HG03439 (cell line): ENCODE results near the gene TMCO1.
"Not testable (repeated sequence)": the region's sequence is repeated elsewhere in the genome, so short reads cannot be mapped to it uniquely, and the experiment has no call there.

Experiments used
- ATAC-seq: cut with Tn5 transposase; IDR thresholded peaks from one replicate; pipeline ENCODE4 v1.9.1; 2021; ENCODE audit warnings: mild to moderate bottlenecking, moderate library complexity; ENCODE audit not compliant: unreplicated experiment

Gene TMCO1

GRCh38 chr1:165768513-165769394, at the start of gene TMCO1:
TSS of gene TMCO1 (minus strand) at chr1:165768868. CDS start at chr1:165768751, 117 bp downstream.
- ATAC-seq = peak; percentile 100

GRCh38 chr1:165816826-165817497, 48.3 kb upstream of the TMCO1 start:
- ATAC-seq = no peak

- ATAC-seq = no peak
These were observed 47.5 kb upstream of the TMCO1 start for GRCh38 chr1:165816157-165816556.

- ATAC-seq = no peak
These were observed 47.1 kb upstream of the TMCO1 start for GRCh38 chr1:165815725-165816124.

- no peak for ATAC-seq
These were observed 38.9 kb upstream of the TMCO1 start for GRCh38 chr1:165807613-165808012.

- not testable (repeated sequence) for ATAC-seq
These were observed 35.8 kb upstream of the TMCO1 start for GRCh38 chr1:165804513-165804912.

GRCh38 chr1:165799387-165799786, 30.7 kb upstream of the TMCO1 start:
- ATAC-seq = no peak

GRCh38 chr1:165795894-165796293, 27.2 kb upstream of the TMCO1 start:
- ATAC-seq = no peak

GRCh38 chr1:165793951-165794350, 25.3 kb upstream of the TMCO1 start:
- no peak for ATAC-seq

- ATAC-seq = no peak
These were observed 19.1 kb upstream of the TMCO1 start for GRCh38 chr1:165787741-165788140.

GRCh38 chr1:165783519-165783918, 14.9 kb upstream of the TMCO1 start:
- not testable (repeated sequence) for ATAC-seq

- ATAC-seq = not testable (repeated sequence)
These were observed 9.5 kb upstream of the TMCO1 start for GRCh38 chr1:165778197-165778596.

GRCh38 chr1:165773324-165773965, 4.8 kb upstream of the TMCO1 start:
- no peak for ATAC-seq

- no peak for ATAC-seq
These were observed 4.1 kb upstream of the TMCO1 start for GRCh38 chr1:165772739-165773138.

GRCh38 chr1:165764277-165764676, 4.4 kb downstream of the TMCO1 start:
- no peak for ATAC-seq

- no peak for ATAC-seq
These were observed 5.2 kb downstream of the TMCO1 start for GRCh38 chr1:165763442-165763841.

GRCh38 chr1:165762725-165763124, 5.9 kb downstream of the TMCO1 start:
- ATAC-seq = no peak

GRCh38 chr1:165759095-165759494, 9.6 kb downstream of the TMCO1 start:
- no peak for ATAC-seq

GRCh38 chr1:165755393-165756010, 13.2 kb downstream of the TMCO1 start:
- no peak for ATAC-seq

- ATAC-seq = peak; percentile 90
These were observed 14.7 kb downstream of the TMCO1 start for GRCh38 chr1:165753934-165754333.

GRCh38 chr1:165748550-165748949, 20.1 kb downstream of the TMCO1 start:
- no peak for ATAC-seq
